ENCODE data around the gene WFIKKN2. TPM values are rescaled to one million over a fixed set of nuclear protein-coding genes. Genes with fewer than 3 reads are reported as not detected.
A peak's percentile ranks its signal among the peaks of the same experiment; 100 is the strongest.

WFIKKN2 gene
- total RNA-seq, 1 donor, result under 0.01 TPM

- Histone ChIP-seq H3K4me1 (ENCODE audit: insufficient read depth, low read length) (peaks cover 16% of the 10 kb centered on the region), H3K27ac (ENCODE audit: low read depth, low read length) (no peak overlapping the region), H2AFZ (ENCODE audit: low read length) (no peak overlapping the region), H3K79me2 (ENCODE audit: insufficient read depth, low read length) (no peaks in the 10 kb centered on the region), H3K9me3 (ENCODE audit: low read depth, low read length) (no peaks in the 10 kb centered on the region), H3K27me3 (ENCODE audit: insufficient read depth, low read length) (no peaks in the 10 kb centered on the region), H3K4me3 (ENCODE audit: insufficient read depth, low read length) (no peak overlapping the region), H3K4me2 (ENCODE audit: insufficient read depth, low read length) (no peak overlapping the region), H3K36me3 (ENCODE audit: insufficient read depth, low read length) (no peaks in the 10 kb centered on the region), H4K20me1 (ENCODE audit: insufficient read depth, low read length) (no peaks in the 10 kb centered on the region)
- TF ChIP-seq, protein P1, sequence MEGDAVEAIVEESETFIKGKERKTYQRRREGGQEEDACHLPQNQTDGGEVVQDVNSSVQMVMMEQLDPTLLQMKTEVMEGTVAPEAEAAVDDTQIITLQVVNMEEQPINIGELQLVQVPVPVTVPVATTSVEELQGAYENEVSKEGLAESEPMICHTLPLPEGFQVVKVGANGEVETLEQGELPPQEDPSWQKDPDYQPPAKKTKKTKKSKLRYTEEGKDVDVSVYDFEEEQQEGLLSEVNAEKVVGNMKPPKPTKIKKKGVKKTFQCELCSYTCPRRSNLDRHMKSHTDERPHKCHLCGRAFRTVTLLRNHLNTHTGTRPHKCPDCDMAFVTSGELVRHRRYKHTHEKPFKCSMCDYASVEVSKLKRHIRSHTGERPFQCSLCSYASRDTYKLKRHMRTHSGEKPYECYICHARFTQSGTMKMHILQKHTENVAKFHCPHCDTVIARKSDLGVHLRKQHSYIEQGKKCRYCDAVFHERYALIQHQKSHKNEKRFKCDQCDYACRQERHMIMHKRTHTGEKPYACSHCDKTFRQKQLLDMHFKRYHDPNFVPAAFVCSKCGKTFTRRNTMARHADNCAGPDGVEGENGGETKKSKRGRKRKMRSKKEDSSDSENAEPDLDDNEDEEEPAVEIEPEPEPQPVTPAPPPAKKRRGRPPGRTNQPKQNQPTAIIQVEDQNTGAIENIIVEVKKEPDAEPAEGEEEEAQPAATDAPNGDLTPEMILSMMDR (IDR thresholded peaks at IDR 0.05; ENCODE audit: extremely low read depth, low read depth, low read length), result no peak
- no peak for DNase-seq (ENCODE audit: insufficient read length, low spot score, missing footprints)
Measured at GRCh38 chr17:50848711-50849110, 13.3 kb downstream of the WFIKKN2 start.

GRCh38 chr17:50850640-50851039, 15.3 kb downstream of the WFIKKN2 start:
- no peaks in the 10 kb centered on the region for H3K36me3 ChIP-seq (ENCODE audit: insufficient read depth, low read length)
- peak overlapping the region; percentile 11 for H2AFZ ChIP-seq (ENCODE audit: low read length)
- no peak for DNase-seq (ENCODE audit: insufficient read length, low spot score, missing footprints)
- no peaks in the 10 kb centered on the region for H3K79me2 ChIP-seq (ENCODE audit: insufficient read depth, low read length)
- H4K20me1 ChIP-seq (ENCODE audit: insufficient read depth, low read length), result no peaks in the 10 kb centered on the region
- H3K27ac ChIP-seq (ENCODE audit: low read depth, low read length), result no peak overlapping the region
- no peak overlapping the region for H3K4me3 ChIP-seq (ENCODE audit: insufficient read depth, low read length)
- H3K4me2 ChIP-seq (ENCODE audit: insufficient read depth, low read length), result no peak overlapping the region
- H3K27me3 ChIP-seq (ENCODE audit: insufficient read depth, low read length), result no peaks in the 10 kb centered on the region
- H3K9me3 ChIP-seq (ENCODE audit: low read depth, low read length), result no peaks in the 10 kb centered on the region
- TF ChIP-seq, protein P1 (IDR thresholded peaks at IDR 0.05; ENCODE audit: extremely low read depth, low read depth, low read length), result no peak
- H3K4me1 ChIP-seq (ENCODE audit: insufficient read depth, low read length), result peaks cover 7% of the 10 kb centered on the region

DNA sequence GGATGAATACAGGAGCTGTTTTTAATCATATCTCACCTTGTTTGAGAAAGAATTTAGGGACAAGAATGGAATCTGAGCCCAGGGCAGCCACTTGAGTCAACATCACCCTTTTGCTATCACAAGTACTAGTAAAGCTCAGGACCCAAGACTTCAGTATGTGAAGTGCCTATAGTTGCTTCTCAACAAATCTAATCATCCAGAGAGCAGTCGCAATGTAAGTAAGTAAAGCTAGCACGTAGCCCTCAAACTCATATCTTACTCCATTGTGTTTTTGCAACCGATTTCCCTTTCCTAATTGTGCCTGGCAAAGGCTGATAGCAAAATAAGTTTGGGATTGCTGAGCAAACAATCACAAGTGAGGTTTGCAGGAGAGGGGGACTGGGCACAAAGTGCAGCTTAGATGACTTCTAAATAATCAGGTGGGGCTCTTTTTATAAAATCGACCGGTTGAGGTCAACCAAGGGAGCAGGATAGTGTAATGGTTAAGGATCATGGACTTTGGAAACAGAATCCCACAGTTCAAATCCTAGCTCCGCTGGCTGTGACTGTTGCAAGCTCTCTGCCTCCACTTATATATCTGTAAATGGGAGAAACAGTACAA, 17.7 kb downstream of the WFIKKN2 start:
- Histone ChIP-seq H2AFZ (ENCODE audit: low read length) (peak overlapping the region; percentile 66), H3K27me3 (ENCODE audit: insufficient read depth, low read length) (no peaks in the 10 kb centered on the region)

DNA sequence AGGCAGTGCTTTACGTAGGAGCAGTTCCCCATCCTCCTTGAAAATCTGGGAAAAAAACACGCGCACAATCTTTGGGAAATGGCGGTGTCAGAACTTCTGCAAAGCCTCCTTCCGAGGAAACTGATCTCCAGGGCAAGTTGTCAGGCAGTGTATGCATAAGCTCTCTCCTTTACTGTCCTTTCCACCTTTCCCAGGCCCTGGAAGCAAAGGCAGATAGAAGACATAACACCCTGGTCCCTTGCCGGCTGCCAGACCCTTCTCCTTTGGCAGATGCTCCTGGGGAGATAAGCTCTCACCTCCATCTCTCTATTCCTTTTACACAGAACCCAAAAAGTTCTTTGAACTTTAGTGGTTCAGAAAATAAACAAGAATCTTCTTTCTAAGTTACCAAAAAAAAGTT, 18.4 kb downstream of the WFIKKN2 start:
- no peaks in the 10 kb centered on the region for H3K9me3 ChIP-seq (ENCODE audit: low read depth, low read length)
- no peak overlapping the region for H3K27ac ChIP-seq (ENCODE audit: low read depth, low read length)
- no peaks in the 10 kb centered on the region for H4K20me1 ChIP-seq (ENCODE audit: insufficient read depth, low read length)
- no peaks in the 10 kb centered on the region for H3K79me2 ChIP-seq (ENCODE audit: insufficient read depth, low read length)
- H3K4me1 ChIP-seq (ENCODE audit: insufficient read depth, low read length), result peaks cover 5% of the 10 kb centered on the region
- TF ChIP-seq, protein P1 (IDR thresholded peaks at IDR 0.05; ENCODE audit: extremely low read depth, low read depth, low read length), result no peak
- H3K27me3 ChIP-seq (ENCODE audit: insufficient read depth, low read length), result no peaks in the 10 kb centered on the region
- no peak overlapping the region for H3K4me3 ChIP-seq (ENCODE audit: insufficient read depth, low read length)
- H2AFZ ChIP-seq (ENCODE audit: low read length), result no peak overlapping the region
- no peak overlapping the region for H3K4me2 ChIP-seq (ENCODE audit: insufficient read depth, low read length)
- DNase-seq (ENCODE audit: insufficient read length, low spot score, missing footprints), result no peak
- no peaks in the 10 kb centered on the region for H3K36me3 ChIP-seq (ENCODE audit: insufficient read depth, low read length)

More for the DNA sequence above, 17.7 kb downstream of the WFIKKN2 start:
- H3K27ac ChIP-seq (ENCODE audit: low read depth, low read length), result no peak overlapping the region
- H3K4me1 ChIP-seq (ENCODE audit: insufficient read depth, low read length), result peaks cover 5% of the 10 kb centered on the region
- H3K4me3 ChIP-seq (ENCODE audit: insufficient read depth, low read length), result no peak overlapping the region
- TF ChIP-seq, protein P1 (IDR thresholded peaks at IDR 0.05; ENCODE audit: extremely low read depth, low read depth, low read length), result no peak
- DNase-seq (ENCODE audit: insufficient read length, low spot score, missing footprints), result no peak
- no peaks in the 10 kb centered on the region for H3K79me2 ChIP-seq (ENCODE audit: insufficient read depth, low read length)
- H3K36me3 ChIP-seq (ENCODE audit: insufficient read depth, low read length), result no peaks in the 10 kb centered on the region
- no peak overlapping the region for H3K4me2 ChIP-seq (ENCODE audit: insufficient read depth, low read length)
- H4K20me1 ChIP-seq (ENCODE audit: insufficient read depth, low read length), result no peaks in the 10 kb centered on the region
- H3K9me3 ChIP-seq (ENCODE audit: low read depth, low read length), result no peaks in the 10 kb centered on the region

Measured in osteoblast (primary cell).